ENCODE data around the gene BCL2. TPM values are rescaled to one million over a fixed set of nuclear protein-coding genes. Genes with fewer than 3 reads are reported as not detected.

Gene BCL2
- total and polyA plus RNA-seq, 9 donors, result 13.7 to 43.9 (median 35.7) TPM

DNA sequence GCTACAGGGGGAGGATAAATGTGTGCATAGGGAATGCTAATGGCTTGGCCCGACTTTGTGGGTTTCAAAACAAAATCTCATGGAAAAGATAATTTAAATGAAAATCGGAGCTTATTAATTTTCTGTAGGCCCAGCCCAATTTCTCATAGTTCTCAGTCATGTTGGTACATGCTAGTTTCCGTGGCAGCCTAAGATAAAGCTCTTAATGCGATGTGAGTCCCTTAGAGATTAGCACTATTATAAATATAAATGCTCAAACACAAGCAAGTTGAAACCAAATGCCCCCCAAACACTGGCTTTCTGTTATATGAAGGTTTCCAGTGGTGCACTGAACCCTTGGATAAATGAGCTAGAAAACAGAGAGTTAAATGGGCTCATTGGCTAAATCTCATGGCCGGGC lies 168.0 kb downstream of the BCL2 start:
- 89 to 94% (median 92%) methylated on average over 5 of the region's 5 CpGs for WGBS, 3 donors
- H3K4me3 ChIP-seq, result no peak overlapping the region
- no peak overlapping the region for H3K27ac ChIP-seq
- intact Hi-C loops (cut with DNase I), result loop anchor here in 2 of 4 donors (10.0 kb wide), 2 partner anchors 143 to 163 kb away; partner anchors contain the start of gene BCL2 (in 1 of the 2)
- no peaks in the 10 kb centered on the region for H3K9me3 ChIP-seq
- TF ChIP-seq POLR2A (IDR thresholded peaks at IDR 0.05) (no peak), EP300 (IDR thresholded peaks at IDR 0.05) (no peak)
- TF ChIP-seq, protein P1, sequence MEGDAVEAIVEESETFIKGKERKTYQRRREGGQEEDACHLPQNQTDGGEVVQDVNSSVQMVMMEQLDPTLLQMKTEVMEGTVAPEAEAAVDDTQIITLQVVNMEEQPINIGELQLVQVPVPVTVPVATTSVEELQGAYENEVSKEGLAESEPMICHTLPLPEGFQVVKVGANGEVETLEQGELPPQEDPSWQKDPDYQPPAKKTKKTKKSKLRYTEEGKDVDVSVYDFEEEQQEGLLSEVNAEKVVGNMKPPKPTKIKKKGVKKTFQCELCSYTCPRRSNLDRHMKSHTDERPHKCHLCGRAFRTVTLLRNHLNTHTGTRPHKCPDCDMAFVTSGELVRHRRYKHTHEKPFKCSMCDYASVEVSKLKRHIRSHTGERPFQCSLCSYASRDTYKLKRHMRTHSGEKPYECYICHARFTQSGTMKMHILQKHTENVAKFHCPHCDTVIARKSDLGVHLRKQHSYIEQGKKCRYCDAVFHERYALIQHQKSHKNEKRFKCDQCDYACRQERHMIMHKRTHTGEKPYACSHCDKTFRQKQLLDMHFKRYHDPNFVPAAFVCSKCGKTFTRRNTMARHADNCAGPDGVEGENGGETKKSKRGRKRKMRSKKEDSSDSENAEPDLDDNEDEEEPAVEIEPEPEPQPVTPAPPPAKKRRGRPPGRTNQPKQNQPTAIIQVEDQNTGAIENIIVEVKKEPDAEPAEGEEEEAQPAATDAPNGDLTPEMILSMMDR (IDR thresholded peaks at IDR 0.05), result no peak
- no peaks in the 10 kb centered on the region for H3K36me3 ChIP-seq
- peaks cover 25% of the 10 kb centered on the region for H3K4me1 ChIP-seq (ENCODE audit: insufficient read depth)
- DNase-seq, result no peak
- no peaks in the 10 kb centered on the region for H3K27me3 ChIP-seq

DNA sequence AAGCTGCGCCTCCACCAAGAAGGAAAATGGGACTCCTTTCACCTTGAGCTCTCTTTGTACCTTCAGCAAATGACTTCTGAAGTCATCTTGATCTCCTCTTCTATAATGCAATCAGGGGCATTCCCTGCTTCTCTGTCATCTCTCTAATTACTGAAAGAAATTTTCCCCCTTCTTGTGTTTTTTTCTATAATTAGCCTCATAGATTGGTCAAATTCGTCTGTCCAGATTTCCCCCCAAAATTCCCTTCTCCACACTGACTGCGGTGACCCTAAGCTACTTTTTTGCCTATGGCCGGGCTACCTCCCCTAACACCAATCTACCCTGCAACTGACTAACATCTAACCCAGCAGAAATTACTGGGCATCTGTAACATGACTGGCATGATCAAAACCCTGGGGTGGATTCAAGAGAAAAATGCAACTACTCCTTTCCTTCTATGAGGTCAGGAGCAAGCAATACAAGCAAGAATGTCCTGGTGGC lies 168.6 kb downstream of the BCL2 start:
- Histone ChIP-seq H3K36me3 (no peaks in the 10 kb centered on the region), H3K27me3 (no peaks in the 10 kb centered on the region), H3K27ac (no peak overlapping the region), H3K9me3 (no peaks in the 10 kb centered on the region), H3K4me1 (ENCODE audit: insufficient read depth) (peaks cover 25% of the 10 kb centered on the region), H3K4me3 (no peak overlapping the region)
- intact Hi-C loops (cut with DNase I), result loop anchor here in 2 of 4 donors (10.0 kb wide), 2 partner anchors 144 to 164 kb away; partner anchors contain the start of gene BCL2 (in 1 of the 2)
- TF ChIP-seq EP300 (IDR thresholded peaks at IDR 0.05), result no peak
- no peak for TF ChIP-seq POLR2A (IDR thresholded peaks at IDR 0.05)
- TF ChIP-seq, protein P1 (IDR thresholded peaks at IDR 0.05), result no peak
- no peak for DNase-seq
- 90 to 93% (median 91%) methylated on average over 4 of the region's 4 CpGs for WGBS, 3 donors

DNA sequence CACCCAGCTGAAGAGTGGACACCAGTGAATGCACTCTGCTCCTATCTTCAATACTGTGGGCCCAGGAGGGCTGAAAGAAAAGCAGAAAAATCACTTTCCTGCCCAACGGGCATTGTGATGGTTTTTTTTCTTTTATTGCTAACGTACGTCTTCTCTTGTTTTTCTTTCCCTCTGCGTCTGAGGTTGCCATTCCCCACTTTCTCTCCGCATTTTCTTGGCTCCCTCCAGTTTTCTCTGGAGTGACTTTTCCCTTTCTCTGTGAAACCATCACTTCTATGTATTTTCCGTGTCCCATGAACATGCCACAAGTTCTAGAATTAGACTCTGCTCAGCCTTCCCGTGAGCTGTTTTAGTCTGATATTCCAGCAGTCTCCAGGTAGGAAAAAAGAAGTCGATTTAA lies 169.2 kb downstream of the BCL2 start:
- 82 to 89% (median 83%) methylated on average over 8 of the region's 8 CpGs for WGBS, 3 donors
- no peak overlapping the region for H3K27ac ChIP-seq
- no peaks in the 10 kb centered on the region for H3K9me3 ChIP-seq
- DNase-seq, result no peak
- intact Hi-C loops (cut with DNase I), result loop anchor here in 2 of 4 donors (10.0 kb wide), 2 partner anchors 144 to 164 kb away; partner anchors contain the start of gene BCL2 (in 1 of the 2)
- H3K27me3 ChIP-seq, result no peaks in the 10 kb centered on the region
- peaks cover 24% of the 10 kb centered on the region for H3K4me1 ChIP-seq (ENCODE audit: insufficient read depth)
- no peaks in the 10 kb centered on the region for H3K36me3 ChIP-seq
- H3K4me3 ChIP-seq, result no peak overlapping the region
- TF ChIP-seq EP300 (IDR thresholded peaks at IDR 0.05), result no peak

DNA sequence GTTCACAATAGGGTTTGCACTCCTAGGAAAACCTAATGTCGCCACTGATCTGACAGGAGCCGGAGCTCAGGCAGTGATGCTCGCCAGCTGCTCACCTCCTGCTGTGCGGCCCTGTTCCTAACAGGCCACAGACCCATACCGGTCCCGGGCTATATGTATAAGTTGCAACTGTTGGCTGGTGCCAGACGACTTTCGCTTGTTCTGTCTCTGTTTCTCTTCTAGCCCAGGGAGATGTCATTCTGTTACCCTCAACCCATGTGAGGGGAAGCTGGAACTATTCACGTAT lies 170.3 kb downstream of the BCL2 start:
- Histone ChIP-seq H3K4me3 (no peak overlapping the region), H3K4me1 (ENCODE audit: insufficient read depth) (peaks cover 19% of the 10 kb centered on the region), H3K27ac (peak overlapping the region in 1 of 2 donors; percentile 14), H3K9me3 (no peaks in the 10 kb centered on the region), H3K36me3 (no peaks in the 10 kb centered on the region), H3K27me3 (no peaks in the 10 kb centered on the region)
- DNase-seq, result no peak
- intact Hi-C loops (cut with DNase I), result loop anchor here in 2 of 4 donors (10.0 kb wide), 2 partner anchors 96 to 136 kb away; no protein-coding TSS in a partner anchor
- TF ChIP-seq EP300 (IDR thresholded peaks at IDR 0.05), result no peak
- TF ChIP-seq POLR2A (IDR thresholded peaks at IDR 0.05), result no peak
- TF ChIP-seq, protein P1 (IDR thresholded peaks at IDR 0.05), result no peak
- 68 to 72% (median 71%) methylated on average over 9 of the region's 9 CpGs for WGBS, 3 donors

Data from ovary (tissue), 9 donors.